IMR-90 (cell line): ENCODE measurements around the gene KAT7. TPM values are rescaled to one million over a fixed set of nuclear protein-coding genes. Genes with fewer than 3 reads are reported as not detected.

Experiments used
- ATAC-seq: fragments of 200-7000 bp; cut with Tn5 transposase; 2 replicates; pipeline ENCODE4 v1.9.1; 2020; ENCODE audit warnings: low read depth, mild to moderate bottlenecking, moderate library complexity
- BruUV-seq: library from RNA; stranded (reverse); fragments of 400-500 nt; replicated peaks from 2 replicates; lab custom pipeline; 2021; lab: Mats Ljungman, UMichigan
- CTCF ChIA-PET: fragments of 300-600 bp; formaldehyde crosslinking; extraction: SDS; loops from one replicate; lab custom pipeline; 2021; ENCODE audit warnings: antibody characterized with exemption; lab: Yijun Ruan, JAX
- POLR2A ChIA-PET: fragments of 300-600 bp; sonication (Branson Sonifier 250); formaldehyde crosslinking; loops from one replicate; lab custom pipeline; 2022; ENCODE audit warnings: antibody characterized with exemption; ENCODE audit not compliant: unreplicated experiment; lab: Charles Lee
- DNase-seq: peaks from one replicate; pipeline ENCODE4 v3.0.0; 2013
- H2AFZ ChIP-seq: replicated peaks from 2 replicates; pipeline ENCODE3; 2013; ENCODE audit warnings: low read length, mild to moderate bottlenecking; ENCODE audit not compliant: poor library complexity
- H2AK5ac ChIP-seq: 2 replicates; pipeline ENCODE4 v1.6.1; 2013; ENCODE audit warnings: low read depth, low read length, inconsistent platforms
- H2AK9ac ChIP-seq: replicated peaks from 2 replicates; pipeline ENCODE3; 2013; ENCODE audit warnings: mild to moderate bottlenecking, low read depth, low read length, moderate library complexity; ENCODE audit not compliant: poor library complexity
- H2BK120ac ChIP-seq: 2 replicates; pipeline ENCODE4 v1.6.1; 2013; ENCODE audit warnings: low read depth, low read length, inconsistent platforms
- H2BK15ac ChIP-seq: 3 replicates; pipeline ENCODE4 v1.6.1; 2013; ENCODE audit warnings: low read depth, low read length, inconsistent platforms
- H2BK20ac ChIP-seq: 2 replicates; pipeline ENCODE4 v1.6.1; 2013; ENCODE audit warnings: low read depth, mild to moderate bottlenecking, inconsistent platforms, low read length, moderate library complexity
- H2BK5ac ChIP-seq: 2 replicates; pipeline ENCODE4 v1.6.1; 2013; ENCODE audit warnings: mild to moderate bottlenecking, low read depth, low read length, inconsistent platforms; ENCODE audit not compliant: poor library complexity, severe bottlenecking
- H3K14ac ChIP-seq: replicated peaks from 2 replicates; pipeline ENCODE4 v1.6.1; 2013; ENCODE audit warnings: low read depth, low read length, inconsistent platforms
- H3K18ac ChIP-seq: 2 replicates; pipeline ENCODE4 v1.6.1; 2013; ENCODE audit warnings: low read depth, low read length, control low read depth
- H3K23ac ChIP-seq: 2 replicates; pipeline ENCODE4 v1.6.1; 2013; ENCODE audit warnings: low read depth, low read length, inconsistent platforms
- H3K27ac ChIP-seq: 2 replicates; pipeline ENCODE4 v1.5.1; 2013; ENCODE audit warnings: mild to moderate bottlenecking, control low read depth, low read length; ENCODE audit not compliant: insufficient read depth
- H3K27me3 ChIP-seq: 2 replicates; pipeline ENCODE4 v1.6.1; 2013; ENCODE audit warnings: low read length; ENCODE audit not compliant: control insufficient read depth, insufficient read depth
- H3K36me3 ChIP-seq: 2 replicates; pipeline ENCODE4 v1.6.1; 2013; ENCODE audit warnings: low read length, mixed read lengths; ENCODE audit not compliant: control insufficient read depth, insufficient read depth
- H3K4ac ChIP-seq: 2 replicates; pipeline ENCODE4 v1.6.1; 2013; ENCODE audit warnings: low read depth, low read length, inconsistent platforms
- H3K4me1 ChIP-seq: 2 replicates; pipeline ENCODE4 v1.6.1; 2013; ENCODE audit warnings: low read length, mixed read lengths; ENCODE audit not compliant: control insufficient read depth, insufficient read depth
- H3K4me2 ChIP-seq: 2 replicates; pipeline ENCODE4 v1.6.1; 2013; ENCODE audit warnings: low read depth, mild to moderate bottlenecking, control low read depth, low read length, moderate library complexity
- H3K4me3 ChIP-seq: 2 replicates; pipeline ENCODE4 v1.5.1; 2013; ENCODE audit warnings: low read depth, mild to moderate bottlenecking, control low read depth, low read length, moderate library complexity; ENCODE audit not compliant: insufficient read depth
- H3K56ac ChIP-seq: 2 replicates; pipeline ENCODE4 v1.6.1; 2013; ENCODE audit warnings: low read length, inconsistent platforms; ENCODE audit not compliant: insufficient read depth; ENCODE audit errors: extremely low read depth
- H3K79me1 ChIP-seq, 2 experiments: 2 replicates each; pipeline ENCODE4 v1.6.1; 2013; ENCODE audit warnings: low read length in 2 of 2, inconsistent platforms in 1 of 2, low read depth in 1 of 2
- H3K9ac ChIP-seq: 2 replicates; pipeline ENCODE4 v1.6.1; 2013; ENCODE audit warnings: low read depth, low read length, control low read depth
- H3K9me1 ChIP-seq: 2 replicates; pipeline ENCODE4 v1.6.1; 2013; ENCODE audit warnings: low read length, inconsistent platforms; ENCODE audit not compliant: insufficient read depth
- H3K9me3 ChIP-seq: 2 replicates; pipeline ENCODE4 v1.6.1; 2013; ENCODE audit warnings: low read length; ENCODE audit not compliant: control insufficient read depth, insufficient read depth
- H4K20me1 ChIP-seq: 2 replicates; pipeline ENCODE4 v1.6.1; 2013; ENCODE audit warnings: low read length, inconsistent platforms; ENCODE audit not compliant: insufficient read depth
- H4K5ac ChIP-seq: 2 replicates; pipeline ENCODE4 v1.6.1; 2013; ENCODE audit warnings: mild to moderate bottlenecking, low read depth, low read length, control low read depth
- H4K8ac ChIP-seq, 2 experiments: 2 replicates each; pipeline ENCODE4 v1.6.1; 2013; ENCODE audit warnings: low read depth in 2 of 2, low read length in 2 of 2, control low read depth in 1 of 2, inconsistent platforms in 1 of 2
- H4K91ac ChIP-seq: 2 replicates; pipeline ENCODE4 v1.6.1; 2013; ENCODE audit warnings: low read depth, low read length, inconsistent platforms; ENCODE audit not compliant: insufficient read depth
- BHLHE40 ChIP-seq: fragments of 150-350 bp; IDR thresholded peaks from 2 replicates; pipeline ENCODE4 v1.6.1; 2016; ENCODE audit warnings: mild to moderate bottlenecking, low read depth, low read length
- CEBPB ChIP-seq: IDR thresholded peaks from 2 replicates; pipeline ENCODE4 v1.6.1; 2012; ENCODE audit warnings: low read depth, low read length, improper control_type of control experiment
- CHD1 ChIP-seq: IDR thresholded peaks from 2 replicates; pipeline ENCODE4 v1.6.1; 2012; ENCODE audit warnings: low read depth, low read length, improper control_type of control experiment
- FOS ChIP-seq: fragments of 150-350 bp; IDR thresholded peaks from 2 replicates; pipeline ENCODE4 v1.6.1; 2016; ENCODE audit warnings: low read depth, low read length
- MAFK ChIP-seq: IDR thresholded peaks from 2 replicates; pipeline ENCODE4 v1.6.1; 2012; ENCODE audit warnings: low read depth, low read length, improper control_type of control experiment
- MAZ ChIP-seq: IDR thresholded peaks from 2 replicates; pipeline ENCODE4 v1.6.1; 2012; ENCODE audit warnings: low read depth, mild to moderate bottlenecking, low read length, improper control_type of control experiment, moderate library complexity, borderline replicate concordance
- MXI1 ChIP-seq: IDR thresholded peaks from 2 replicates; pipeline ENCODE4 v1.6.1; 2012; ENCODE audit warnings: low read depth, mild to moderate bottlenecking, low read length, moderate library complexity, borderline replicate concordance
- NFE2L2 ChIP-seq: fragments of 150-350 bp; IDR thresholded peaks from 2 replicates; pipeline ENCODE4 v1.6.1; 2016; ENCODE audit warnings: low read depth, mild to moderate bottlenecking, low read length
- POLR2A ChIP-seq: IDR thresholded peaks from 2 replicates; pipeline ENCODE4 v1.6.1; 2012; ENCODE audit warnings: mild to moderate bottlenecking, low read depth, low read length
- RAD21 ChIP-seq: IDR thresholded peaks from 2 replicates; pipeline ENCODE4 v1.6.1; 2012; ENCODE audit warnings: low read length, improper control_type of control experiment
- RCOR1 ChIP-seq: IDR thresholded peaks from 2 replicates; pipeline ENCODE4 v1.6.1; 2012; ENCODE audit warnings: mild to moderate bottlenecking, low read length, improper control_type of control experiment; ENCODE audit not compliant: insufficient replicate concordance
- RFX5 ChIP-seq: IDR thresholded peaks from 2 replicates; pipeline ENCODE4 v1.8.0; 2012; ENCODE audit warnings: low read depth, mild to moderate bottlenecking, low read length, moderate library complexity
- SMC3 ChIP-seq: fragments of 150-350 bp; IDR thresholded peaks from 2 replicates; pipeline ENCODE4 v1.6.1; 2016; ENCODE audit warnings: low read depth, mild to moderate bottlenecking, antibody characterized with exemption, low read length, moderate library complexity
- WGBS, 2 experiments: methylation state at CpG; one replicate each; pipeline versions ENCODE4 v1.1.5 to v1.1.7; 2013; ENCODE audit warnings: missing lambda C conversion rate in 2 of 2; ENCODE audit not compliant: insufficient read length in 1 of 2; ENCODE audit errors: extremely low coverage in 2 of 2; 5-methylcytosine and 5-hydroxymethylcytosine counted together
- dilution Hi-C: fragments of 300-500 bp; cut with HindIII; formaldehyde crosslinking; loops from one replicate; pipeline ENCODE4 v1.14.3; 2018; ENCODE audit warnings: low sequenced_read_pairs; ENCODE audit not compliant: unreplicated experiment
- in situ Hi-C: fragments of 300-500 bp; cut with MboI; formaldehyde crosslinking; loops from 3 replicates; pipeline ENCODE4 v1.14.3; 2019; ENCODE audit warnings: low sequenced_read_pairs, inconsistent platforms, mixed read lengths
- intact Hi-C: fragments of 100-400 bp; cut with micrococcal nuclease; formaldehyde crosslinking; loops from 2 replicates; pipeline ENCODE4 v1.10.0; 2022
- polyA plus RNA-seq, 3 experiments: library from polyadenylated mRNA; depleted of rRNA; stranded (reverse); fragments of >200 nt; gene quantifications; 2 replicates each; pipeline ENCODE4 v1.2.3, GENCODE V29; 2012; ENCODE audit warnings: low replicate concordance in 1 of 3
- total RNA-seq: library from RNA; depleted of rRNA; stranded (reverse); fragments of >200 nt; gene quantifications from 2 replicates; pipeline ENCODE4 v1.2.3, GENCODE V29; 2012
- TF ChIP-seq, protein P1 (sequence below): fragments of 150-350 bp; IDR thresholded peaks from 2 replicates; pipeline ENCODE4 v1.6.1; 2016; ENCODE audit warnings: low read depth, mild to moderate bottlenecking, low read length, moderate library complexity, borderline replicate concordance
- TF ChIP-seq, protein P2 (sequence below): conservative IDR thresholded peaks from 2 replicates; pipeline ENCODE4 v1.5.1; 2012; ENCODE audit warnings: mild to moderate bottlenecking, low read depth, low read length, improper control_type of control experiment

The KAT7 gene
- total and polyA plus RNA-seq, 2 of the 4 experiments (the other 2 are of a cell fraction) = 16.9 to 21.9 TPM

DNA sequence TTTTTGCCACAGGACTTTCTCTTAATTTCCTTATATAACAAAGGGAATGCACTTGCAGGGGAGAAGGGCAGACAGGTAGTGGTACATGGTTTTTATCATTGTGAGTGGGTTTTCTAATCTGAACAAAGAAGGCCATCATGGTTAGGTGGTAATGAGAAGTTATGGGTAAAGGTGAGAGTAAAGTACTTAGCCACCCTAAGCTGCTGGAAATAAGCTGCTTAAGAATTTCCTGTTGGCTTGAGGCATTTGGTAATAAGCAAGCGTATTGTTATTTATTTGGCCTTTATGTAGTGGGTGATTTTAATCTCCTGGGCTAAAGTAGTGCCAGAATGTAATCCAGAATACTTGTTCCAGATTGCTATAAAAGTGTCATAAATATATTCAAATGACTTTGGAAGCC is 32.3 kb downstream of the KAT7 start:
- ChIA-PET POLR2A (no interaction called here), CTCF (no interaction called here)
- H2BK15ac ChIP-seq = no peak overlapping the region
- no peak overlapping the region for H2AK9ac ChIP-seq
- ATAC-seq (no peak), DNase-seq (no peak)
- no CpG with 5 or more reads among the region's 1 CpG for WGBS, 2 experiments
- peaks cover 10% of the 10 kb centered on the region for H3K9me1 ChIP-seq
- no peak overlapping the region for H3K27ac ChIP-seq
- H2BK20ac ChIP-seq = no peak overlapping the region
- dilution Hi-C loops = no loop called here
- no peak overlapping the region for H3K14ac ChIP-seq
- no peak overlapping the region for H4K8ac ChIP-seq
- BruUV-seq = no TSS peak
- intact Hi-C loops = no loop called here
- no peak overlapping the region for H4K5ac ChIP-seq
- H3K4me3 ChIP-seq = no peak overlapping the region
- in situ Hi-C loops = no loop called here
- peaks cover 33% of the 10 kb centered on the region for H3K36me3 ChIP-seq
- TF ChIP-seq BHLHE40 = no peak
- TF ChIP-seq MAFK = no peak
- no peak for TF ChIP-seq SMC3
- TF ChIP-seq POLR2A = no peak
- TF ChIP-seq, protein P1, sequence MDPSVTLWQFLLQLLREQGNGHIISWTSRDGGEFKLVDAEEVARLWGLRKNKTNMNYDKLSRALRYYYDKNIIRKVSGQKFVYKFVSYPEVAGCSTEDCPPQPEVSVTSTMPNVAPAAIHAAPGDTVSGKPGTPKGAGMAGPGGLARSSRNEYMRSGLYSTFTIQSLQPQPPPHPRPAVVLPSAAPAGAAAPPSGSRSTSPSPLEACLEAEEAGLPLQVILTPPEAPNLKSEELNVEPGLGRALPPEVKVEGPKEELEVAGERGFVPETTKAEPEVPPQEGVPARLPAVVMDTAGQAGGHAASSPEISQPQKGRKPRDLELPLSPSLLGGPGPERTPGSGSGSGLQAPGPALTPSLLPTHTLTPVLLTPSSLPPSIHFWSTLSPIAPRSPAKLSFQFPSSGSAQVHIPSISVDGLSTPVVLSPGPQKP = no peak
- no peak for TF ChIP-seq MXI1
- TF ChIP-seq RAD21 = no peak
- no peak for TF ChIP-seq MAZ
- no peak for TF ChIP-seq FOS
- TF ChIP-seq RCOR1 = no peak
- TF ChIP-seq NFE2L2 = no peak
- no peak for TF ChIP-seq CHD1
- no peak for TF ChIP-seq CEBPB
- no peak for TF ChIP-seq RFX5
- TF ChIP-seq, protein P2, sequence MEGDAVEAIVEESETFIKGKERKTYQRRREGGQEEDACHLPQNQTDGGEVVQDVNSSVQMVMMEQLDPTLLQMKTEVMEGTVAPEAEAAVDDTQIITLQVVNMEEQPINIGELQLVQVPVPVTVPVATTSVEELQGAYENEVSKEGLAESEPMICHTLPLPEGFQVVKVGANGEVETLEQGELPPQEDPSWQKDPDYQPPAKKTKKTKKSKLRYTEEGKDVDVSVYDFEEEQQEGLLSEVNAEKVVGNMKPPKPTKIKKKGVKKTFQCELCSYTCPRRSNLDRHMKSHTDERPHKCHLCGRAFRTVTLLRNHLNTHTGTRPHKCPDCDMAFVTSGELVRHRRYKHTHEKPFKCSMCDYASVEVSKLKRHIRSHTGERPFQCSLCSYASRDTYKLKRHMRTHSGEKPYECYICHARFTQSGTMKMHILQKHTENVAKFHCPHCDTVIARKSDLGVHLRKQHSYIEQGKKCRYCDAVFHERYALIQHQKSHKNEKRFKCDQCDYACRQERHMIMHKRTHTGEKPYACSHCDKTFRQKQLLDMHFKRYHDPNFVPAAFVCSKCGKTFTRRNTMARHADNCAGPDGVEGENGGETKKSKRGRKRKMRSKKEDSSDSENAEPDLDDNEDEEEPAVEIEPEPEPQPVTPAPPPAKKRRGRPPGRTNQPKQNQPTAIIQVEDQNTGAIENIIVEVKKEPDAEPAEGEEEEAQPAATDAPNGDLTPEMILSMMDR = no peak
- H3K4ac ChIP-seq = no peak overlapping the region
- peaks cover 4% of the 10 kb centered on the region for H3K4me1 ChIP-seq
- H2BK120ac ChIP-seq = no peak overlapping the region
- no peak overlapping the region for H2BK5ac ChIP-seq
- H3K4me2 ChIP-seq = no peak overlapping the region
- H3K56ac ChIP-seq = no peak overlapping the region
- no peaks in the 10 kb centered on the region for H3K27me3 ChIP-seq
- H3K23ac ChIP-seq = no peak overlapping the region
- no peak overlapping the region for H3K18ac ChIP-seq
- peaks cover 7% of the 10 kb centered on the region; the same call in 1 of the 2 replicates for H4K20me1 ChIP-seq
- H3K9me3 ChIP-seq = no peaks in the 10 kb centered on the region
- no peak overlapping the region for H2AFZ ChIP-seq
- H3K79me1 ChIP-seq = peaks cover 9 to 28% of the 10 kb centered on the region in 2 experiments; a peak in 3 of 4 replicates
- H3K9ac ChIP-seq = no peak overlapping the region
- H4K91ac ChIP-seq = no peak overlapping the region
- H2AK5ac ChIP-seq = no peak overlapping the region
